Coronary artery (tissue), 2 donors: Measurements from ENCODE around the gene FGF10.

Experiments
- DNase-seq: peaks from one replicate; pipeline ENCODE4 v3.0.0-alpha.2; 2017; ENCODE audit warnings: low spot score
- H3K27ac ChIP-seq, 2 donors: fragments of 200-600 bp; sonication (generic); one replicate each; pipeline ENCODE4 v1.5.1; 2016 to 2019
- H3K4me3 ChIP-seq: fragments of 200-600 bp; sonication (generic); 2 replicates; pipeline ENCODE4 v1.5.1; 2016; ENCODE audit warnings: mild to moderate bottlenecking, moderate library complexity
- TF ChIP-seq, protein P1 (sequence below): fragments of 200-600 bp; sonication (generic); IDR thresholded peaks from one replicate; pipeline ENCODE4 v1.5.1; 2019; ENCODE audit warnings: antibody characterized with exemption

FGF10 gene

DNA sequence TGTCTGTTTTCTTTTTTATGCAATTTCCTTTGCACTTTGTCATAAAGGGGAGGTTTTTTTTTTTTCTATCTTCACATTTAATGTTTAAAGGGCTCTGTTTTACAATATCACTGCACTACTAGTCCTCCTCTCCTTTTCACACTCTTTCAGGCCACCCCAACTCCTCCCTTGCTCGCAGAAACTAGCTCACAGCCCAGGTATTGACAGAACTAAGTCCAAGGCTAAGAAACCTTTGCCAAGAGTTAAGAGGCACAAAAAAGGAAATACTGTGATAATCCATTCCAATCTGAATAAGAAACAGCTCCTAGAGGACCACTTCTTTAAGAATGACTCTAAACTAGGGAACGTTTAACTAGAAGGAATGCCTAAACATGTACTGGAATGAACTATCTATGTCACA lies 1.1 kb upstream of the FGF10 start:
- H3K4me3 ChIP-seq: no peak overlapping the region
- DNase-seq: no peak
- TF ChIP-seq, protein P1, sequence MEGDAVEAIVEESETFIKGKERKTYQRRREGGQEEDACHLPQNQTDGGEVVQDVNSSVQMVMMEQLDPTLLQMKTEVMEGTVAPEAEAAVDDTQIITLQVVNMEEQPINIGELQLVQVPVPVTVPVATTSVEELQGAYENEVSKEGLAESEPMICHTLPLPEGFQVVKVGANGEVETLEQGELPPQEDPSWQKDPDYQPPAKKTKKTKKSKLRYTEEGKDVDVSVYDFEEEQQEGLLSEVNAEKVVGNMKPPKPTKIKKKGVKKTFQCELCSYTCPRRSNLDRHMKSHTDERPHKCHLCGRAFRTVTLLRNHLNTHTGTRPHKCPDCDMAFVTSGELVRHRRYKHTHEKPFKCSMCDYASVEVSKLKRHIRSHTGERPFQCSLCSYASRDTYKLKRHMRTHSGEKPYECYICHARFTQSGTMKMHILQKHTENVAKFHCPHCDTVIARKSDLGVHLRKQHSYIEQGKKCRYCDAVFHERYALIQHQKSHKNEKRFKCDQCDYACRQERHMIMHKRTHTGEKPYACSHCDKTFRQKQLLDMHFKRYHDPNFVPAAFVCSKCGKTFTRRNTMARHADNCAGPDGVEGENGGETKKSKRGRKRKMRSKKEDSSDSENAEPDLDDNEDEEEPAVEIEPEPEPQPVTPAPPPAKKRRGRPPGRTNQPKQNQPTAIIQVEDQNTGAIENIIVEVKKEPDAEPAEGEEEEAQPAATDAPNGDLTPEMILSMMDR: no peak
- H3K27ac ChIP-seq: no peak overlapping the region

DNA sequence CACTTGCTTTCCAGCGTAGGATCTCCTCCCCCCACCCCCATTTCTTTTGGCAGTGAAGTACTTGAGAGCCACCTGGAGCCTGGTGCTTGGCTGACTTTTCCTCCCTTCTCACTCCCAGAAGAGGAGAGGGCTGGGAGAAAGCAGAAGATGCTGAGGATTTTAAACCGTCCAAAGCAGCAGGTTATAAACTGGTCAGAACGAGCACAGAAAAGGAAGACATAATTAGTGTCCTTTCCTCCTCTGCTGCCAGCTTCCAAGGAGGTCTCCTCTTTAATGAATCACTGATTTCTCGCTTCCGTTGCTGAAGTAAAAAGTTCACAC lies 563 bp upstream of the FGF10 start:
- Histone ChIP-seq H3K4me3 (peak overlapping the region; percentile 72), H3K27ac (peak overlapping the region in 1 of 2 donors; percentile 48)
- TF ChIP-seq, protein P1: no peak
- no peak for DNase-seq

DNA sequence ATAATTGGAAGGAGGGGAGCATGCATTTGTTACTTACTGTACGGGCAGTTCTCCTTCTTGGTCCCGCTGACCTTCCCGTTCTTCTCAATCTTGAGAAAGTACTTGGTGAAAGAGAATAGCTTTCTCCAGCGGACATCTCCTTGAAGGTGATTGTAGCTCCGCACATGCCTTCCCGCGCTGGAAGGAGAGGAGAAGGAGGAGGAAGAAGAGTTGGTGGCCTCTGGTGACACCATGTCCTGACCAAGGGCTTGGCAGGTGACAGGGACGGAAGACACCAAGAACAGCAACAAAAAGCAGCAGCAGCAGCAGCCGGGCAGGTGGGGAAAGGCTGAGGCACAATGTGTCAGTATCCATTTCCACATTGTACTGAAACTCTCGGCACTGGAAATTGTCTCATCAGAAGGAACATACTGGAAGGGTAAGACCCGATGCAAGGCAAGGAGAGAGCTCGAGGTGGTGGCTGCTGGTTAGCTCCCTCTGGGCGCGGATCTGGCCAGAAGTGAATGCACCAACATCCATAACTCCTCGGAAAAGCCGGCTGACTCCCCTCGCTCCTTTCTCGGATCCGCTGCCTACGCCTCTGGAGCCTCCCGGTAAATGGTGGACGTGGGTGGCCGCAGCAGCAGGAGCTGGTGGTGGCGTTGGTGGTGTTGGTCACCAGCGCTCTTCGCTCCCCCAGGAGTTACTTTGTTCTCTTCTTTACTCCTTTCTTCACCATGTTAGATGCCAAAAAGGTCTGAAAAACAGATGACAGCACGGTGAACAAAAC lies 715 bp downstream of the FGF10 start:
- TF ChIP-seq, protein P1: no peak
- H3K4me3 ChIP-seq: peak overlapping the region; percentile 72
- DNase-seq: peak; percentile 73
- peak overlapping the region in 1 of 2 donors; percentile 48 for H3K27ac ChIP-seq

DNA sequence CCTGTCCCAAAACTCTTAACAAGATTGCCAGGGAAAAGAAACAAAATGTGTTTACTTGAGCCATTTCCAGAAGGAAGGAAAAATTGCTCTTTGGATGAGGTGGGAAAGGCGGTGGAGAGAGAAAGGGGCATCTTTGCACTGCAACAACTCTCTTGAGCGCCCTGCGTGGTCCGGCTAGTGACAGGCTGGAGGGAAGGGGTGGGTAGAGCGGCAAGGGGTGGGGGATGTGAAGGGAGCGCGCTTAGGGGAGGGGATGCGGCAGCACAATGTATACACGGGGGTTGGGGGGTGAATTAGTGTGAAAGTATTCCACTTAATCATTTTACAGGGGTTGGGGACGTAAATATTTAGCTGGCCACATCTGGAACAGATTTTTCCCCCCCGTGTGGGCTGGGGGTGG lies 1.3 kb downstream of the FGF10 start:
- TF ChIP-seq, protein P1: no peak
- Histone ChIP-seq H3K27ac (peak overlapping the region in 1 of 2 donors; percentile 48), H3K4me3 (peak overlapping the region; percentile 72)
- no peak for DNase-seq

DNA sequence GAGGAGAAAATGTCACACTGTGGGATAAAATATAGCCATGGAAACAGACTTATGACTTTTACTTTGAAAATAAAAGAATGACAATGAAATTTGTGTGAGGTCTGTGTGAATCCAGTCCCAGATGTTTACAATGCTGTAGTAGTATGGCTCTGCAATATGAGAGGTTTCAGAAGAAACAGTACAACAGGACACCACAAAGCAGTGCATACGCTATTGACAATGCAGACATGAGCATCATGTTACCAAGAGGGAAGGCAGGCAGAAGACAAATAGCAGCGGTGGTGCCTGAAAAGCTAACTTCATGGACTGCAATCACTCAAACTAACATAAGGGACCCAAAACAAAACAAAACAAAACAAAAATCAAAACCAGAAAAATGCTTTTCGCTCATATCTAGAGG lies 1.8 kb downstream of the FGF10 start:
- DNase-seq: no peak
- H3K27ac ChIP-seq: no peak overlapping the region
- H3K4me3 ChIP-seq: peak overlapping the region; percentile 72
- TF ChIP-seq, protein P1: no peak

DNA sequence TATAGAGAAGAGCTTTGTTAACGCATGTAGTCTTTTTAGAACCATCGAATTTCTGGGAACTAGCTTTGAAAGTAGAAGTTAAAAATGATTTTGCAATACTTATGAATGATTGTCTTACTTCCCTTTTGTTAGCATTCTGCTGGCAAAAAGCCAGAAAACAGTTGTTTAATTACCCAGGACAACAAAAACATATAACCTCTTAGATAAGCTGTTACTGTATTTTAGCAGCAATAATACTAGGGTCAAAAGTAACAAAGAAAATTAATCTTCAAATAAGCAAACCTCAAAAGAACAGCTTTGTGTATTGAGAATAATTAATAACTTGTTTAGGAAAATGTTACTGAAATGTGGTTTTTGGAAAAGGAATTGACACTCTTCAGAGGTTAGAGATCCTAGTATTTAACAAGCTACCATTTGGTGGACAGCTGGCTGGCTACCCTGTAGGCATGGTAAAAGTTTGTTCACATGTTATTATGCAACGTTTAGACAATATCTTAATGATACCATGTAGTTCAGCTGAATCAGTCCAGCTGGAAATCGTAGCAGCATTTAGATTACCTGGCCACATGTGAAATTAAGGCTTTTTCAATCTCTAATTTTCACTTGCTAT lies 3.8 kb downstream of the FGF10 start:
- DNase-seq: no peak
- H3K27ac ChIP-seq: no peak overlapping the region
- H3K4me3 ChIP-seq: no peak overlapping the region
- TF ChIP-seq, protein P1: no peak

DNA sequence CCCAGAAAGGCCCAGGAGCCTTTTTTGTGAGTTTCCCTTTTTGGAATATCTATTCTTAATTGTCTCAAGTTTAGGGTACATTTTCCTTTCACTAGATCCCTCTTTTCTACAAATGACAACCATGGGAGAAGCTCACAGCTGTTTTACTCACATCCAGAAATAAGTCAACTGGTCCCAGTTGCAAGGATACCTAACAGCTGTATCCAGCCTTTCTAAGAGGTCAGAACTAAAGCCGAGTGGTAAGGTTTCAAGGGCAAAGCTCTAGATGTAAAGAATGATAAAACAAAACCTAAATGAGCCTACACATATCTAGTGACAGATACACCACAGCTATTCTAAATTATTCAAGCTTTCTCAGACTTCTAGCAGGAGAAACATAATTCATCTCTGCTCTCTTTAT lies 4.4 kb downstream of the FGF10 start:
- no peak for DNase-seq
- no peak overlapping the region for H3K4me3 ChIP-seq
- no peak overlapping the region for H3K27ac ChIP-seq
- TF ChIP-seq, protein P1: no peak
